HuH-7.5 (cell line): Measurements from ENCODE around the gene TNIP3.
"Not testable (repeated sequence)": the region's sequence is repeated elsewhere in the genome, so short reads cannot be mapped to it uniquely, and the experiment has no call there.

ENCODE experiments used
- DNase-seq: peaks from one replicate; pipeline ENCODE4 v3.0.0; 2011; ENCODE audit warnings: low spot score

TNIP3 gene

GRCh38 chr4:121177246-121178137 lies 13.4 kb upstream of the TNIP3 start:
- no peak for DNase-seq

DNA sequence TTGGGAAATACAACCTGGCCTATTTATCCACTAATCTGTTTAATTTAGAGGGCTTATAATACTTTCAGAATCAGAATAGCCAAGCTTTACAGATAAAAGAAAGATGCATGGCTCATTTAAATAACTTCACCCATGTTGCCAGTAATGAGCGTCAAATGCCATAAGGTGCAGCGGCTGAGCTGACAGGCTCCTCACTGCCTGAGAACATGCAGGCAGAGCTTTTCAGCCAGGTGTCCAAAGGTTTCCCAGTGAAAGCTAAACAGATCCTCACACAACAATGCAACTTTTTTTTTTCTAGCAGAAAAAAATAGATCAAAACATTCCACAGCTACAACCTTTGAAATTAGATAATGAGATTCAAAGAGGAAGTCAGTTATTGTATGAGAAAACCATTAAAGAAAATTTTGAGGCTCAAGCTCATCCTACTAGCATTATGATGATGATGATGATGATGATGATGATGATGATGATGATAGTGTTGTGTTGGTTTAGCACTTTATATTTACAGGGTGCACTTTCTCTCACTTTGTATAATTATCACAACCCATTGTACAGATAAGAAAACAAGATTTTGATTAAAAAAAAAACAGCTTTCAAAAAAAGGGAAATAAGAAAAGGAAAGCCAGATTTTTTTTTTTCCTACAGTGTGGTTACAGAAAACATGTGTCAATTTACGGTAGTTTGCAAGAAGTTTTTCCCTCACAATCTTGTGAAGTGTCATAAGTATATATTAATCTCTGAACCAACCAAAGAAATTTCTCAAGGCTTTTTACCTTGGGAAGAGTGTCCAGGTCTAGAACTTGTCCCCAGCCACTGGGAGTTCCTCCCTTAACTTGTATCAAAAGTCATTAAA lies 12.2 kb upstream of the TNIP3 start:
- no peak for DNase-seq

- DNase-seq = not testable (repeated sequence)
Observed at GRCh38 chr4:121171477-121171876, 7.4 kb upstream of the TNIP3 start.

- DNase-seq = no peak
Observed at GRCh38 chr4:121168446-121169281, 4.5 kb upstream of the TNIP3 start.

- no peak for DNase-seq
Observed at GRCh38 chr4:121166976-121167375, 2.9 kb upstream of the TNIP3 start.

DNA sequence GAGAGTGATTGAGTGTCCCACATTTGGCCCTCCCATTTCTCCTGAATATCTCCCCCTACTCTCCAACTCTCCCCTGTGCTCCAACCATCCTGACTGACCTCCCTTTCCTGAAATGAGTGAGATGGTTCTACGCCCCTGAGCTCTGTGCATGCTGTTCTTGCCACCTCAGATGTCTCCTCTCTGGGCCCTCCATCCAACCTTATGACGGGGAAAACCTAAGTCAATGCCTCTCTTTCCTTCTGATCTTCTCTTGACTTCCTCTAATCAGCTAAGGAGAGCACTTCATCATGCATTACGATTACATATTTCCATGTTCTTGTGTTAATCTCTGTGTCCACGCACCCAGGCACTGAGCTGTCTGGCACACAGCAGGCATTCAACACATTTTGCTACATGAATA lies 1.1 kb upstream of the TNIP3 start:
- DNase-seq = no peak

DNA sequence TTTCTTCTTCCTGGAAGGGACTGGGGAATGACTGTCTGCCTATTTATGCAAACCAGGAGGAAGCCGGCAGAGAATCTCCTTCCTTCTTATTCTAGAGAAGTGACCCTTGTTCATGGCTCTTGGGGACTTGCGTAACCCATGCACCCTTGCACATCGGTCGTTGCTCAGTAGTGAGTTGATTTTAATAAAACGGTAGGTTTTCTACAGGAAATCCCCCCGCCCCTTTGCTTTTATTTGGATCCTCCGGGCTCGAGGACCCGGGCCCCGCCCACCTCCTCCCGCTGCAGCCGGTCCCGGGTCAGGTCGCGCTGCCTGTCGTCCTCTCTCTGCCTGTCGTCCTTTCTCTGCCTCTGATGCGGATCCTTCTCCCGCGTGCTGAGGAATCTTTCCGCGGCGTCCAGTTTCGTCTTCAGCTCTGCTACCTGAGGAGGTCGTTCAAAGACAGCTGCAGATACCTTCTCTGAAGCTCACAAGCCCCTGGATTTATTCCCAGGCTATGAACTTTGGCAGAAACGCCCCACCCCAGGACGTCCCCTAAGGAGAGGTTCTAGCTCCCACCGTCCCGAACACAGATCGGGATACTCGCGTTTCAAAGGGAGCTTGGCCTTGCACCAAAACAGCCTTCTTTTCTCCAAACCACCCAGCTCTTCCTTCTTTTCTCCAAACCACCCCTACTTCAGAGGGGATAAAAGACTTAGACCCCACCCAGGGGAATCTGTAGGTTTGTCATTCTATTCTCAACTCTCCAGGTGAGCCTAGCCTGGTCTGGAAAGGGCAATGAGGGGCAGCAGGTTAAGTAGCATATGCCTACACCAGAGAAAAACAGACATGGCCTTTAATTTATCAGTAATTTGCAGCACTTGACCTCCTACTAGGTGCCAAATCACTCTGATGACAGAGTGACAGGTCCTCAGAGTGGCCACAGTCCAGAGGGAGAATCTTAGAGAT lies 7.0 kb downstream of the TNIP3 start:
- no peak for DNase-seq

GRCh38 chr4:121155893-121156292 lies 8.2 kb downstream of the TNIP3 start:
- no peak for DNase-seq

DNA sequence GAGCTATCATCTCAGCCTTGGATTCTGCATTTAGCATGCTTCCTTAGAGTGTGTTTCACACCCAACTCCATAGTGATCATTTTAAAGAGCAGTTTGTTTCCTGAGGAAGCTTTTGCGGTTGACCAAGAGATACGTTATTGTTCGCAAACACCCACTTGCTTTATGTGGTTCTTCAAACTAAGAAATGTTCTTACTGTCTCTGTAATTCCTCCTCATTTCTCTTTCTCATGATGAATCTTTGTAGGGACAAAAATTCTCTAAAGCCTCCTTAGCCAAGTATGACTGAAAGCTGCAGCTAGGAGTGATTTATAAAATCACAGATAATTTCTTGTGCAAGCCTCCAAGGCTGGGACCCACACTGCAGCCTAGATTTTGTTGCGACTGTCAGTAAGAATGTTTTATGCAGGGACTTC lies 10.0 kb downstream of the TNIP3 start:
- no peak for DNase-seq

DNA sequence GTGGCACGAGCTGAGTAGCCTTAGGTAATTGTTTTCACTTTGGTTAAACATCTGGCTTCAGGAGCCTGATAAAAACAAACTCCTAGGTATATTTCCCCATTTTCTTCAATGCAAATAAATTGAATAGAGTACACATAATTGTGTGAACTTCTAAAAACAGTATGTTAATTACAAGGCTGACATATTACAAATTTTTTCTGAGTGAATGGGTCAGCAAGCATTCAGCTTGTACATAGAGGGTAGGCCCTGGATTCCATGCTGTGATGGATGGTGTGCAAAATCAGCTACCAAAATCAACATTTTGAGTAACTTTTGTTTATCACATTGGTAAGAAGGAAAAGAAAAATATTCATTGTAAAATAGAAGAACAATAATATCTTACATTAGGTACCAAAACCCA lies 12.2 kb downstream of the TNIP3 start:
- no peak for DNase-seq

- DNase-seq = no peak
Observed at GRCh38 chr4:121150486-121150885, 13.6 kb downstream of the TNIP3 start.

DNA sequence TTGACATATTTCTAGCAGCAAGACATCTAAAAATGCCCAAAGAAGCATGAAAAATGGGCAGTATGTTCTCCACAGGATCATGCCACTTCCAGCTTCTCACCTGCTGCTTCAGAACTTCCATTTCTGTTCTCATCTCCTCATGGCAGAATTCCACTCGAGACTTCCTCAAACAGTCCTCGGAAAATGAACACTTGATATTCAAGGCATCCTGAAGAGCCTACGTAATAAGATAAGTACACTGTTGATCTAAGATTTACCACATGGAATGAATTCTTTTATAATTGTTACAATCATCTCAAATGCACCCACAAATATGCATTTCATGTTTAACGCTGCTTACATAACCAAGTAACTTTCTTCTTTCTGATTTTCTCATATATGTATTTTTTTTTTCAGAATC lies 14.1 kb downstream of the TNIP3 start:
- DNase-seq = no peak

DNA sequence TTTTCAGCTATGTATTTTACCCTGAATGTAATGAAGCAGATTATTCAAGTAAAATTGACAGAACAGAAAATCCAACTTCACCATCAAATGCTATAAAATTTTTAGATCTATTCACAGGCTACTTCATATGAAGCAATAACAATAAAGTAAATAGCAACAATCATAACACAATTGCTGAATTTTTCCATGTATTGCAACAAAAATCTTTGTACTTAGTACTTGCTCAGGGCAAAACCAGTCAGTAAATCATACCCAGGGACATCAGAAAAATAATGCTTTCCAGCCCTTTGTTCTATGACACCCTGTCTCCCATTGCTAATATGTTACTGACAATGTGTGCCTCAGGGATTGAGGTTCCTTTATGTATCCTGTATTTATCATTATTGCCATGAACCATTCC lies 15.5 kb downstream of the TNIP3 start:
- no peak for DNase-seq

- DNase-seq = no peak
Observed at GRCh38 chr4:121148000-121148399, 16.1 kb downstream of the TNIP3 start.

DNA sequence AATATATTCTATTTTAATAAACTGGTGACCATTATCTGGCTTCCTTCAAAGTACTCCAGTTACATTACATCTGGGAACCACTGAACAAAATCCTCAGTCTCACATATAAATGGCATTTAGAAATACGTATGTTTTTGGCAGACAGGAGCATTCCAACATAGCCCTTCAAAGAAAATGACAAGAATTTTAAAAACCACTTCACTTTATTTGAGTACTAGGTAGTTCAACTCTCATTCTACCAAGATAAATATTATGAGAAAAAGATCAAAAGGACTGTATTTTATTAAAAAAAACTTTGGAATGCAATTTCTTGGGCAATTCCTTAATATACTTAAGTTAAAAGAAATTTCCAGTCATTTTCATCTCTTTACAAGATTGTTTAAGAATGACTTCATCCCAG lies 17.6 kb downstream of the TNIP3 start:
- DNase-seq = no peak

DNA sequence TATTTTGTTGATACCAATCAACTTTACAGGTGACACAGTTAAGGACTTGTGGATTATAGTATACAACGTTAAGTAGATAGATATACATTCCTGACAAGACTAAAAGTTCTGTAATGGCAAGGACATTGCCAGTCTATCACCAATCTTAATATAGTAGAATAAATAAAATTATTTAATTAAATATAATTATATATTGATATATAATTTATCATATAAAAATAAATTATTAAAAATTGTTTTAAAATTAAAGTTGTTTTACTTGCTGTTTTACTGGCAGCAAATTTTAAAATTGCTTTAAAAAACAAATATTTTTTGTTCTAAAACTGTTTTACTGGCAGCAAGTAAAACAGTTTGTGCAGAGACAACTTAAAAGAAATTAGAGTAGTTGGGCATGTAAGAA lies 18.7 kb downstream of the TNIP3 start:
- DNase-seq = no peak

- no peak for DNase-seq
Observed at GRCh38 chr4:121144021-121144420, 20.1 kb downstream of the TNIP3 start.

DNA sequence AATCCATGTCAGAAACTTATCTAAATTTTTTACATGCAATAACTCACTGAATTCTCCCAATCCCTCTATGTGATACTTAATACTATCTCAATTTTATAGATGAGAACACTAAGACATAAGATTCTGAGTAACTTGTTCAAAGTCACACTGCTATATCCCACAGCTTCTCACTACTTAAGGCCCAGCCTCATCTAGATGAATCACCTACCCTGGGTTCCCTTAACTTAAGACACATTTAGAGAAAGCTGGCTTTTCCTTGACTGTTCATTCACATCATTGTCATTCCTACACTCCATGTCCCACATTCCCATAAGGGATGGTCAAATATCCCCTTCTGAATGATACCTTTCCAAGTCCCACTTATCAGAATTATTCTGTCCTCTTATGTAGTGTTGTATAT lies 21.0 kb downstream of the TNIP3 start:
- no peak for DNase-seq

DNA sequence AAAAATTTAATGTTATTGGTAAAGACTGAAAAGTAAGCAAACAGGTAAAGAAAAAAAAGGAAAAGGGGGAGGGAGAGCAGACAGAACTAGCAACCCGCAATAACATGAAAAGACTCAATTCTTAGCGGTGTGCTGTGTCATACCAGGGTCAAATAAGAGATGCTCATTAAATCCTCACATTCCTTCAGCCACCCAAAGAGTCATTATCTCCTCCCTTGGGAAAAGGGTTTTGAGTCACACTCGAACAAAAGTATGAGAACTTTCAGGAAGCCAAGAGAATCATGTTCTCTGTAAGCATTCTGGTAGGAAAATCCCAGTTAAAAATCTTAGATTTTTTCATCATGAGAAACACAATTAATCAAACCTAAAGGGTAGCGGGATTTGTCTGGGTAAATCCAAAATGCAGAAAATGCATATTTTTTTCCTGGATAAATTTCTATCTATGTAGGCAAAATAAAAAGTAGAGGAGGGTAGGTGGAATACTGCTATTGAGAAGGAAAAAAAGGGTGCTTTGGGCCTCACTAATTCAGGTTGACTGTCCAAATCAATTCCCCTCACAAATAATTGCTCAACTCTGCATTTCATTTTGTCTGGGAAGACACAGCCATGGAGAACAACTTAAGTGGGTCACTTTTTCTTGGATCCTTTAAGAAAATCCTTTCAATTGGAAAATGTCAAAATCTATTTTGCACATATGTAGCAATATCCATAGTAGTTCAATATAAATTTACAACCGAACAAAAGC lies 23.2 kb downstream of the TNIP3 start:
- DNase-seq = no peak

DNA sequence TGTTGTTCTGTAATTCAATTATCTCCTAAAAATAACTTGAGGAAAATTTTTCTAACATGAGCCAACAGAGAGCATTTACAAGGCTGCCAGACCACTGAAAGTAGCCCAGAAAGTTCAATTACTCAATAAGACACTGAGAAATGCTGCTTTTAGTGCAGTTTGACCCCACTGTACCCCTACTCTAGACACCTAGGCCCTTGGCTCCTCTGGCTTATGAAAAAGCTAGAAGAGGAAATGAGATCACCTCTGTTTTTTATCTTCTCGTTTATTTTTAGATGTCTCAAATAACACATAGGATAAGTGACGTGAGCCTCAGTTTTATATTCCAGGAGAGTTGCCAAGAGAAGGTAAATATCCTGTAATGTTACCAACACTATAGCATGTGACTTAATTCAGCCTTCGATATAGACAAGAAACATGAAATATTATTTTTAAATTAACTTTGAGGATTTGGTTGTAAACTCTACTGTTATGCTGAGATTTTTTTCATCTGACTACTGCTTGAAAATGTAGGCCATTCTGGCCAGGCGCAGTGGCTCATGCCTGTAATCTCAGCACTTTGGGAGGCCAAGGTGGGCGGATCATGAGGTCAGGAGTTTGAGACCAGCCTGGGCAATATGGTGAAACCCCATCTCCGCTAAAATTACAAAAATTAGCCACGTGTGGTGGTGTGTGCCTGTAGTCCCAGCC lies 24.4 kb downstream of the TNIP3 start:
- DNase-seq = no peak
